ENCODE results near the gene SIN3B. TPM values are rescaled to one million over a fixed set of nuclear protein-coding genes. Genes with fewer than 3 reads are reported as not detected.

SIN3B gene
- 10 to 100 TPM; 58.4 to 70.1 (median 60.2) TPM for total RNA-seq
- 30.1 TPM for total RNA-seq (2013)

- Mint-ChIP-seq H3K4me3 (peak within 1 kb of the TSS; percentile 82), H3K9me3 (no peaks in the 10 kb centered on the region), H3K4me1 (peaks cover 16 to 18% of the 10 kb centered on the region in 2 donors), H3K36me3 (peaks cover 5% of the 10 kb centered on the region), H3K27ac (peak within 1 kb of the TSS; percentile 66 to 76), H3K27me3 (ENCODE audit: low read depth in 2 of 2) (peaks cover 26 to 30% of the 10 kb centered on the region in 2 donors)
- Histone ChIP-seq H3K27ac (ENCODE audit: low read length) (peak within 1 kb of the TSS; percentile 55), H3K4me1 (ENCODE audit: control insufficient read depth, insufficient read depth, low read length) (peaks cover 28% of the 10 kb centered on the region), H3K36me3 (ENCODE audit: control insufficient read depth, insufficient read depth, low read length) (peaks cover 20% of the 10 kb centered on the region), H3K27me3 (ENCODE audit: control insufficient read depth, insufficient read depth, low read length) (peaks cover 8% of the 10 kb centered on the region), H3K9me3 (ENCODE audit: control insufficient read depth, insufficient read depth, low read length) (no peaks in the 10 kb centered on the region), H3K4me3 (ENCODE audit: low read length) (peak within 1 kb of the TSS; percentile 57)
- WGBS (ENCODE audit: insufficient coverage), result 2% methylated on average over 63 of the region's 63 CpGs
- DNase-seq (peak; percentile 93 to 96), ATAC-seq (peak; percentile 96 to 100 (median 99))
- TF ChIP-seq, protein P1, sequence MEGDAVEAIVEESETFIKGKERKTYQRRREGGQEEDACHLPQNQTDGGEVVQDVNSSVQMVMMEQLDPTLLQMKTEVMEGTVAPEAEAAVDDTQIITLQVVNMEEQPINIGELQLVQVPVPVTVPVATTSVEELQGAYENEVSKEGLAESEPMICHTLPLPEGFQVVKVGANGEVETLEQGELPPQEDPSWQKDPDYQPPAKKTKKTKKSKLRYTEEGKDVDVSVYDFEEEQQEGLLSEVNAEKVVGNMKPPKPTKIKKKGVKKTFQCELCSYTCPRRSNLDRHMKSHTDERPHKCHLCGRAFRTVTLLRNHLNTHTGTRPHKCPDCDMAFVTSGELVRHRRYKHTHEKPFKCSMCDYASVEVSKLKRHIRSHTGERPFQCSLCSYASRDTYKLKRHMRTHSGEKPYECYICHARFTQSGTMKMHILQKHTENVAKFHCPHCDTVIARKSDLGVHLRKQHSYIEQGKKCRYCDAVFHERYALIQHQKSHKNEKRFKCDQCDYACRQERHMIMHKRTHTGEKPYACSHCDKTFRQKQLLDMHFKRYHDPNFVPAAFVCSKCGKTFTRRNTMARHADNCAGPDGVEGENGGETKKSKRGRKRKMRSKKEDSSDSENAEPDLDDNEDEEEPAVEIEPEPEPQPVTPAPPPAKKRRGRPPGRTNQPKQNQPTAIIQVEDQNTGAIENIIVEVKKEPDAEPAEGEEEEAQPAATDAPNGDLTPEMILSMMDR (IDR thresholded peaks at IDR 0.05), result no peak
- intact Hi-C loops (cut with micrococcal nuclease), result no loop called here
These were observed at the start of gene SIN3B for GRCh38 chr19:16829010-16829821. Gene SIN3B, plus strand, starts transcription at chr19:16829398. Its CDS starts 23 bp downstream, at chr19:16829421.

- Mint-ChIP-seq H3K4me3 (no peak overlapping the region), H3K9me3 (no peaks in the 10 kb centered on the region), H3K27ac (no peak overlapping the region), H3K4me1 (no peaks in the 10 kb centered on the region), H3K27me3 (ENCODE audit: low read depth in 2 of 2) (peaks cover 0 to 15% of the 10 kb centered on the region in 2 donors), H3K36me3 (no peaks in the 10 kb centered on the region)
- intact Hi-C loops (cut with micrococcal nuclease), result loop anchor here (2.0 kb wide), 1 partner anchor 119 kb away; no protein-coding TSS in a partner anchor
- Histone ChIP-seq H3K36me3 (ENCODE audit: control insufficient read depth, insufficient read depth, low read length) (no peaks in the 10 kb centered on the region), H3K9me3 (ENCODE audit: control insufficient read depth, insufficient read depth, low read length) (no peaks in the 10 kb centered on the region), H3K27ac (ENCODE audit: low read length) (no peak overlapping the region), H3K4me3 (ENCODE audit: low read length) (no peak overlapping the region), H3K27me3 (ENCODE audit: control insufficient read depth, insufficient read depth, low read length) (no peaks in the 10 kb centered on the region), H3K4me1 (ENCODE audit: control insufficient read depth, insufficient read depth, low read length) (no peaks in the 10 kb centered on the region)
- 68% methylated on average over 3 of the region's 3 CpGs for WGBS (ENCODE audit: insufficient coverage)
- no peak for ATAC-seq
- DNase-seq, result no peak
- TF ChIP-seq, protein P1 (IDR thresholded peaks at IDR 0.05), result no peak
These were observed 49.5 kb upstream of the SIN3B start for GRCh38 chr19:16779539-16780163.

DNA sequence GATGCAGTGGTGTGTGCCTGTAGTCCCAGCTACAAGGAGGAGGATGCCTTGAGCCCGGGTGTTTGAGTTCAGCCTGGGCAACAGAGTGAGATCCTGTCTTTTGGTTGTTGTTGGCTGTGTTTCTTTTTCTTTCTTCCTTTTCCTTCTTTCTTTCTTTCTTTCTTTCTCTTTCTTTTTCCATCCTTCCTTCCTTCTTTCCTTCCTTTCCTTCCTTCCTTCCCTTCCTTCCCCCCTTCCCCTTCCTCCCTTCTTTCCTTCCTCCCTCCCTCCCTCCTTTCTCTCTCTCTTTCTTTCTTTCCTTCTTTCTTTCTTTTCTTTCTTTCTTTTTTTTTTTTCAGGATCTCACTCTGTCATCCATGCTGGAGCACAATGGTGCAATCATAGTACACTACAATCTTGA lies 46.5 kb upstream of the SIN3B start:
- no peak overlapping the region for H3K4me3 ChIP-seq (ENCODE audit: low read length)
- WGBS (ENCODE audit: insufficient coverage), result no CpG with 5 or more reads among the region's 1 CpG
- DNase-seq (no peak), ATAC-seq (no peak)
- no peaks in the 10 kb centered on the region for H3K36me3 ChIP-seq (ENCODE audit: control insufficient read depth, insufficient read depth, low read length)
- intact Hi-C loops (cut with micrococcal nuclease), result no loop called here
- H3K4me1 Mint-ChIP-seq, result no peaks in the 10 kb centered on the region
- H3K4me1 ChIP-seq (ENCODE audit: control insufficient read depth, insufficient read depth, low read length), result no peaks in the 10 kb centered on the region
- H3K4me3 Mint-ChIP-seq, result no peak overlapping the region
- H3K27me3 ChIP-seq (ENCODE audit: control insufficient read depth, insufficient read depth, low read length), result no peaks in the 10 kb centered on the region
- H3K27me3 Mint-ChIP-seq (ENCODE audit: low read depth in 2 of 2), result peaks cover 0 to 9% of the 10 kb centered on the region in 2 donors
- no peaks in the 10 kb centered on the region for H3K9me3 Mint-ChIP-seq
- no peaks in the 10 kb centered on the region for H3K9me3 ChIP-seq (ENCODE audit: control insufficient read depth, insufficient read depth, low read length)
- H3K27ac Mint-ChIP-seq, result no peak overlapping the region
- TF ChIP-seq, protein P1 (IDR thresholded peaks at IDR 0.05), result no peak
- H3K27ac ChIP-seq (ENCODE audit: low read length), result no peak overlapping the region
- H3K36me3 Mint-ChIP-seq, result no peaks in the 10 kb centered on the region
